ENCODE results near the gene DLG2.

The DLG2 gene

GRCh38 chr11:83923961-83924360 is 1703.2 kb downstream of the DLG2 start:
- no peak for TF ChIP-seq CTCF (IDR thresholded peaks at IDR 0.05; ENCODE audit: low read depth, low read length, missing control alignments)
- no peak for DNase-seq (ENCODE audit: low read depth)
- no peak overlapping the region for H3K4me3 ChIP-seq (ENCODE audit: low read depth, low read length)

GRCh38 chr11:83922953-83923352 is 1704.2 kb downstream of the DLG2 start:
- no peak for TF ChIP-seq CTCF (IDR thresholded peaks at IDR 0.05; ENCODE audit: low read depth, low read length, missing control alignments)
- H3K4me3 ChIP-seq (ENCODE audit: low read depth, low read length): no peak overlapping the region
- DNase-seq (ENCODE audit: low read depth): no peak

- TF ChIP-seq CTCF (IDR thresholded peaks at IDR 0.05; ENCODE audit: low read depth, low read length, missing control alignments): no peak
- DNase-seq (ENCODE audit: low read depth): no peak
- H3K4me3 ChIP-seq (ENCODE audit: low read depth, low read length): no peak overlapping the region
These were observed 1704.8 kb downstream of the DLG2 start for GRCh38 chr11:83922318-83922717.

- H3K4me3 ChIP-seq (ENCODE audit: low read depth, low read length): no peak overlapping the region
- DNase-seq (ENCODE audit: low read depth): no peak
- no peak for TF ChIP-seq CTCF (IDR thresholded peaks at IDR 0.05; ENCODE audit: low read depth, low read length, missing control alignments)
These were observed 1705.5 kb downstream of the DLG2 start for GRCh38 chr11:83921447-83922192.

GRCh38 chr11:83918476-83918875 is 1708.7 kb downstream of the DLG2 start:
- DNase-seq (ENCODE audit: low read depth): no peak
- no peak for TF ChIP-seq CTCF (IDR thresholded peaks at IDR 0.05; ENCODE audit: low read depth, low read length, missing control alignments)
- H3K4me3 ChIP-seq (ENCODE audit: low read depth, low read length): no peak overlapping the region

- DNase-seq (ENCODE audit: low read depth): no peak
- TF ChIP-seq CTCF (IDR thresholded peaks at IDR 0.05; ENCODE audit: low read depth, low read length, missing control alignments): no peak
- no peak overlapping the region for H3K4me3 ChIP-seq (ENCODE audit: low read depth, low read length)
These were observed 1712.1 kb downstream of the DLG2 start for GRCh38 chr11:83914995-83915394.

Data from GM12864 (cell line).